Activated CD4-positive, alpha-beta memory T cell treated with anti-CD3 and anti-CD28 coated beads, Interleukin-2, amount 10 ng/mL, durations not matched to agents 7 days and 5 days (primary cell): ENCODE results near the gene EAPP. TPM values are rescaled to one million over a fixed set of nuclear protein-coding genes. Genes with fewer than 3 reads are reported as not detected.
"Not testable (repeated sequence)": the region's sequence is repeated elsewhere in the genome, so short reads cannot be mapped to it uniquely, and the experiment has no call there.

Source experiments
- CTCF ChIA-PET: fragments of 350-600 bp; sonication (Branson Sonifier 250); formaldehyde crosslinking; loops from one replicate; lab custom pipeline; 2021; ENCODE audit warnings: antibody characterized with exemption, inconsistent platforms; lab: Charles Lee
- POLR2A ChIA-PET: fragments of 350-600 bp; sonication (Branson Sonifier 250); formaldehyde crosslinking; loops from one replicate; lab custom pipeline; 2021; ENCODE audit warnings: antibody characterized with exemption; lab: Charles Lee
- DNase-seq: peaks from one replicate; pipeline ENCODE4 v3.0.0-alpha.2; 2020
- H3K27ac Mint-ChIP-seq: one replicate; pipeline ENCODE4 v1.8.0; 2021; ENCODE audit warnings: mild to moderate bottlenecking, mixed read lengths
- H3K27me3 Mint-ChIP-seq: one replicate; pipeline ENCODE4 v1.8.0; 2021; ENCODE audit warnings: mixed read lengths
- H3K36me3 Mint-ChIP-seq: one replicate; pipeline ENCODE4 v1.8.0; 2021; ENCODE audit warnings: low read depth, mixed read lengths
- H3K4me1 Mint-ChIP-seq: one replicate; pipeline ENCODE4 v1.8.0; 2021; ENCODE audit warnings: mixed read lengths
- H3K4me3 Mint-ChIP-seq: one replicate; pipeline ENCODE4 v1.8.0; 2021; ENCODE audit warnings: mild to moderate bottlenecking, mixed read lengths
- H3K9me3 Mint-ChIP-seq: one replicate; pipeline ENCODE4 v1.8.0; 2021; ENCODE audit warnings: mixed read lengths
- total RNA-seq, 2 experiments: library from RNA; stranded (reverse); gene quantifications; one replicate each; pipeline ENCODE4 v1.2.3, GENCODE V29; 2021

Gene EAPP
- total RNA-seq, 2 experiments from 2014 or later = 34.9 to 38.6 TPM

DNA sequence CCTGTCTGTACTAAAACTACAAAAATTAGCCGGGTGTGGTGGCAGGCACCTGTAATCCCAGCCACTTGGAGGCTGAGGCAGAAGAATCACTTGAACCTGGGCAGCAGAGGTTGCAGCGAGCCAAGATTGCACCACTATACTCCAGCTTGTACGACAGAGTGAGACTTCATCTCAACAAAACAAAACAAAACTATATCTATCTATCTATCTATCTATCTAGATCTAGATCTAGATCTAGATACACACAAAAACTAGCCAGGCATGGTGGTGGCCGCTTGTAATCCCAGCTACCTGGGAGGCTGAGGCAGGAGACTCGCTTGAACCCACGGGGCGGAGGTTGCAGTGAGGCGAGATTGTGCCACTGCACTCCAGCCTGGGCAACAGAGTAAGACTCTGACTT is 15.3 kb downstream of the EAPP start:
- H3K27ac Mint-ChIP-seq, H3K9me3 Mint-ChIP-seq, H3K4me3 Mint-ChIP-seq, POLR2A ChIA-PET, DNase-seq, H3K4me1 Mint-ChIP-seq, H3K27me3 Mint-ChIP-seq, CTCF ChIA-PET: not testable (repeated sequence)
- H3K36me3 Mint-ChIP-seq = peaks cover 52% of the 10 kb centered on the region

GRCh38 chr14:34522496-34522895 is 17.0 kb downstream of the EAPP start:
- Mint-ChIP-seq H3K36me3 (peaks cover 60% of the 10 kb centered on the region), H3K27ac (no peak overlapping the region), H3K4me1 (no peaks in the 10 kb centered on the region), H3K9me3 (no peaks in the 10 kb centered on the region), H3K27me3 (no peaks in the 10 kb centered on the region), H3K4me3 (no peak overlapping the region)
- ChIA-PET CTCF (no interaction called here), POLR2A (no interaction called here)
- no peak for DNase-seq

DNA sequence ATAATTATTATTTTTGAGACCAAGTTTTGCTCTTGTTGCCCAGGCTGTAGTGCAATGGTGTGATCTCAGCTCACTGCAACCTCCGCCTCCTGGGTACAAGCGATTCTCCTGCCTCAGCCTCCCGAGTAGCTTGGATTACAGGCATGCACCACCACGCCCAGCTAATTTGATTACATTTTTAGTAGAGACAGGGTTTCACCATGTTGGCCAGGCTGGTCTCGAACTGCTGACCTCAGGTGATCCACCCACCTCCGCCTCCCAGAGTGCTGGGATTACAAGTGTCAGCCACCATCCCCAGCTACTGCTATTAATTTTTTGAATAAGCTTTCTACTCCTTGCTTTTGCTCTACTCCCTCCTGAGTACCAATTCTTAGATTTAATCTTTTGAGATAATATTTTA is 18.4 kb downstream of the EAPP start:
- CTCF ChIA-PET = interaction anchor here (0.7 kb wide), 1 partner anchor 194 kb away, joined by 3 read pairs; no protein-coding TSS in a partner anchor
- H3K36me3 Mint-ChIP-seq = peaks cover 62% of the 10 kb centered on the region
- H3K4me1 Mint-ChIP-seq, POLR2A ChIA-PET, H3K9me3 Mint-ChIP-seq, H3K4me3 Mint-ChIP-seq, DNase-seq, H3K27me3 Mint-ChIP-seq, H3K27ac Mint-ChIP-seq: not testable (repeated sequence)

GRCh38 chr14:34520304-34520970 is 19.1 kb downstream of the EAPP start:
- H3K27me3 Mint-ChIP-seq, POLR2A ChIA-PET, DNase-seq, CTCF ChIA-PET, H3K9me3 Mint-ChIP-seq, H3K4me1 Mint-ChIP-seq, H3K27ac Mint-ChIP-seq, H3K4me3 Mint-ChIP-seq: not testable (repeated sequence)
- peaks cover 60% of the 10 kb centered on the region for H3K36me3 Mint-ChIP-seq

DNA sequence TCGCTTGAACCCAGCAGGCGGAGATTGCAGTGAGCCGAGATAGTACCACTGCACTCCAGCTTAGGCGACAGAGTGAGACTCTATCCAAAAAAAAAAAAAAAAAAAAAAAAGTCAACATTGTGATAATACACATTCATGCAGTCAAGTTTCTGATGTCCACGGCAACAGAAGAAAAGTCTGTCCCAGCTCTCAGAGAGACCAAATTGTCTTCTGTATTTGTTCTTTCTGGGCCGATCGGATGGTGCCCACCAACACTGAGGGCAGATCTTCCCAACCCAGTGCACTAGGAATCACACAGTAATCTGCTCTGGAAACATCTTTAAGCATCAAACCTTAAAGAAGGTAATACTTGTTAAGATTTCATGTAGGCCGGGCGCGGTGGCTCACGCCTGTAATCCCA is 31.6 kb downstream of the EAPP start:
- Mint-ChIP-seq H3K27me3 (no peaks in the 10 kb centered on the region), H3K4me3 (no peak overlapping the region), H3K27ac (no peak overlapping the region), H3K4me1 (no peaks in the 10 kb centered on the region), H3K36me3 (no peaks in the 10 kb centered on the region), H3K9me3 (no peaks in the 10 kb centered on the region)
- POLR2A ChIA-PET = no interaction called here
- no peak for DNase-seq
- CTCF ChIA-PET = interaction anchor here (0.7 kb wide), 1 partner anchor 10 kb away, joined by 3 read pairs; no protein-coding TSS in a partner anchor

GRCh38 chr14:34507459-34507858 is 32.0 kb downstream of the EAPP start:
- ChIA-PET CTCF (no interaction called here), POLR2A (no interaction called here)
- Mint-ChIP-seq H3K27me3 (no peaks in the 10 kb centered on the region), H3K36me3 (no peaks in the 10 kb centered on the region), H3K9me3 (no peaks in the 10 kb centered on the region), H3K27ac (no peak overlapping the region), H3K4me3 (no peak overlapping the region), H3K4me1 (no peaks in the 10 kb centered on the region)
- DNase-seq = no peak

DNA sequence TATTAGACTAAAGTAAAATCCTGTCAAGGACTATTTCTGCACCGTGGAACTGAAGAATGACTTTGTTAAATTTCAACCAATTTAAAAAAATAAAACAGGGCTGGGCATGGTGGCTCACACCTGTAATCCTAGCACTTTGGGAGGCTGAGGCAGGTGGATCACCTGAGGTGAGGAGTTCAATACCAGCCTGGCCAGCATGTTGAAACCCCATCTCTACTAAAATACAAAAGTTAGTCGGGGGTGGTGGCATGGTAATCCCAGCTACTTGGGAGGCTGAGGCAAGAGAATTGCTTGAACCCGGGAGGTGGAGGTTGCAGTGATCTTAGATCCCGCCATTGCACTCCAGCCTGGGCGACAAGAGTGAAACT is 34.4 kb downstream of the EAPP start:
- H3K36me3 Mint-ChIP-seq, POLR2A ChIA-PET, H3K27me3 Mint-ChIP-seq, H3K4me3 Mint-ChIP-seq, CTCF ChIA-PET, H3K9me3 Mint-ChIP-seq, H3K4me1 Mint-ChIP-seq, DNase-seq, H3K27ac Mint-ChIP-seq: not testable (repeated sequence)

DNA sequence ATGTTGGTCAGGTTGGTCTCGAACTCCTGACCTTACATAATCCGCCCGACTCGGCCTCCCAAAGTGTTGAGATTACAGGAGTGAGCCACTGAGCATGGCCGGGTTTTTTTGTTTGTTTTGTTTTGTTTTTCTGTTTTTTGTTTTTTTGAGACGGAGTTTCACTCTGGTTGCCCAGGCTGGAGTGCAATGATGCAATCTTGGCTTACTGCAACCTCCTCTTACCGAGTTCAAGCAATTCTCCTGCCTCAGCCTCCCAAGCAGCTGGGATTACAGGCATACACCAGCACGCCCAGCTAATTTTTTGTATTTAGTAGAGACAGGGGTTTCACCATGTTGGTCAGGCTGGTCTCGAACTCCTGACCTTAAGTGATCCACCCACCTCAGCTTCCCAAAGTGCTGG is 35.5 kb downstream of the EAPP start:
- H3K9me3 Mint-ChIP-seq, H3K36me3 Mint-ChIP-seq, POLR2A ChIA-PET, DNase-seq, H3K27ac Mint-ChIP-seq, H3K4me3 Mint-ChIP-seq, H3K27me3 Mint-ChIP-seq, H3K4me1 Mint-ChIP-seq, CTCF ChIA-PET: not testable (repeated sequence)

- ChIA-PET POLR2A (no interaction called here), CTCF (interaction anchor here (1.3 to 1.7 kb wide), 2 partner anchors 171 to 174 kb away, joined by 4 to 7 read pairs; no protein-coding TSS in a partner anchor)
- H3K36me3 Mint-ChIP-seq = no peaks in the 10 kb centered on the region
- no peak overlapping the region for H3K27ac Mint-ChIP-seq
- peaks cover 2% of the 10 kb centered on the region for H3K27me3 Mint-ChIP-seq
- H3K4me1 Mint-ChIP-seq = no peaks in the 10 kb centered on the region
- no peak for DNase-seq
- no peak overlapping the region for H3K4me3 Mint-ChIP-seq
- H3K9me3 Mint-ChIP-seq = no peaks in the 10 kb centered on the region
Measured at GRCh38 chr14:34502545-34503225, 36.8 kb downstream of the EAPP start.

DNA sequence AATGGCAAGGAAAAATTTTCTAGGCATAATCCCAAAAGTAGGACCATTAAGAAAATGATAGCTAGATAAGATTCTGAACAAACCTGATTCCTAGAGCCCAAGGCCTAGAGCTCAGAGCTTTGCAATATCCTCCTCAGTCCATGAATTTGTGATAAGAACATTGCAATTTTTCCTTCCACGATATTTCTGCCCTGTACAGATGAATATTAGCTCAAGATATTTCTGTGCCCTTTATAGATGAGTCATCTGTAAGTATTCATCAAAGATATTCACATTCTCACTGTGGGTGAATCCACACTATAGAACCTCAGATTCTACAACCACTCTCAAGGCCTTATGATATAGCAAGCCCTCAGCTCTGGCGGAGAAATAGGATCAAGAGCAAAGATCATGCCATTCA is 37.5 kb downstream of the EAPP start:
- ChIA-PET CTCF (interaction anchor here (1.3 to 1.7 kb wide), 2 partner anchors 170 to 173 kb away, joined by 4 to 7 read pairs; no protein-coding TSS in a partner anchor), POLR2A (no interaction called here)
- DNase-seq = no peak
- Mint-ChIP-seq H3K9me3 (no peaks in the 10 kb centered on the region), H3K36me3 (no peaks in the 10 kb centered on the region), H3K4me3 (no peak overlapping the region), H3K27me3 (peaks cover 2% of the 10 kb centered on the region), H3K27ac (no peak overlapping the region), H3K4me1 (no peaks in the 10 kb centered on the region)

- Mint-ChIP-seq H3K9me3 (no peaks in the 10 kb centered on the region), H3K4me1 (no peaks in the 10 kb centered on the region), H3K27me3 (peaks cover 2% of the 10 kb centered on the region), H3K36me3 (no peaks in the 10 kb centered on the region), H3K4me3 (no peak overlapping the region), H3K27ac (no peak overlapping the region)
- ChIA-PET POLR2A (no interaction called here), CTCF (interaction anchor here (1.3 to 1.7 kb wide), 2 partner anchors 169 to 172 kb away, joined by 4 to 7 read pairs; no protein-coding TSS in a partner anchor)
- DNase-seq = no peak
Measured at GRCh38 chr14:34501004-34501580, 38.4 kb downstream of the EAPP start.

GRCh38 chr14:34498684-34499412 is 40.7 kb downstream of the EAPP start:
- Mint-ChIP-seq H3K27ac (no peak overlapping the region), H3K9me3 (no peaks in the 10 kb centered on the region), H3K36me3 (no peaks in the 10 kb centered on the region), H3K27me3 (peaks cover 2% of the 10 kb centered on the region), H3K4me3 (no peak overlapping the region), H3K4me1 (no peaks in the 10 kb centered on the region)
- ChIA-PET POLR2A (no interaction called here), CTCF (interaction anchor here (0.6 to 1.7 kb wide), 3 partner anchors 167 to 290 kb away, joined by 3 to 7 read pairs (median 4); no protein-coding TSS in a partner anchor)
- DNase-seq = no peak
